ELR (cell line): ENCODE data around the gene EVC.

Experiments used
- DNase-seq: peaks from one replicate; pipeline ENCODE4 v3.0.0-alpha.2; 2015; ENCODE audit warnings: low read depth

Gene EVC

GRCh38 chr4:5732158-5732557 is 21.2 kb downstream of the EVC start:
- no peak for DNase-seq

GRCh38 chr4:5734853-5735252 is 23.9 kb downstream of the EVC start:
- DNase-seq, result no peak

- DNase-seq, result no peak
Measured at GRCh38 chr4:5735463-5735862, 24.5 kb downstream of the EVC start.

- DNase-seq, result no peak
Measured at GRCh38 chr4:5738061-5738460, 27.1 kb downstream of the EVC start.

GRCh38 chr4:5742388-5742787 is 31.4 kb downstream of the EVC start:
- no peak for DNase-seq

- no peak for DNase-seq
Measured at GRCh38 chr4:5742968-5743367, 32.0 kb downstream of the EVC start.

GRCh38 chr4:5746250-5746649 is 35.2 kb downstream of the EVC start:
- DNase-seq, result no peak

- peak; percentile 77 for DNase-seq
Measured at GRCh38 chr4:5746829-5747737, 36.1 kb downstream of the EVC start.

GRCh38 chr4:5747738-5748375 is 36.9 kb downstream of the EVC start:
- peak; percentile 83 for DNase-seq

- DNase-seq, result no peak
Measured at GRCh38 chr4:5749568-5749967, 38.6 kb downstream of the EVC start.

- peak; percentile 79 for DNase-seq
Measured at GRCh38 chr4:5750052-5750945, 39.3 kb downstream of the EVC start.

GRCh38 chr4:5750946-5751665 is 40.1 kb downstream of the EVC start:
- peak; percentile 81 for DNase-seq

GRCh38 chr4:5751666-5752375 is 40.8 kb downstream of the EVC start:
- DNase-seq, result no peak

GRCh38 chr4:5752376-5753184 is 41.6 kb downstream of the EVC start:
- peak; percentile 89 for DNase-seq

- DNase-seq, result no peak
Measured at GRCh38 chr4:5753366-5753765, 42.4 kb downstream of the EVC start.

GRCh38 chr4:5753766-5754528 is 42.9 kb downstream of the EVC start:
- peak; percentile 97 for DNase-seq

GRCh38 chr4:5754529-5754881 is 43.5 kb downstream of the EVC start:
- no peak for DNase-seq

GRCh38 chr4:5755161-5755560 is 44.2 kb downstream of the EVC start:
- DNase-seq, result no peak

GRCh38 chr4:5755679-5756078 is 44.7 kb downstream of the EVC start:
- DNase-seq, result no peak

- DNase-seq, result no peak
Measured at GRCh38 chr4:5756271-5756670, 45.3 kb downstream of the EVC start.
